WTC11 (cell line): Measurements from ENCODE around the gene CATSPER1. TPM values are rescaled to one million over a fixed set of nuclear protein-coding genes. Genes with fewer than 3 reads are reported as not detected.

Source experiments
- ATAC-seq: fragments of 200-7000 bp; cut with Tn5 transposase; 2 replicates; pipeline ENCODE4 v1.10.0; 2021; ENCODE audit warnings: mild to moderate bottlenecking, moderate library complexity
- CTCF ChIA-PET: fragments of 300-600 bp; sonication (Branson Sonifier 250); formaldehyde crosslinking; loops from one replicate; lab custom pipeline; 2021; ENCODE audit warnings: antibody characterized with exemption; lab: Charles Lee
- POLR2A ChIA-PET: fragments of 350-600 bp; sonication (Branson Sonifier 250); formaldehyde crosslinking; loops from one replicate; lab custom pipeline; 2021; ENCODE audit warnings: antibody characterized with exemption; lab: Charles Lee
- DNase-seq: peaks from one replicate; pipeline ENCODE4 v3.0.0; 2021; ENCODE audit warnings: low spot score
- H3K27ac Mint-ChIP-seq: 2 replicates; pipeline ENCODE4 v1.8.0; 2021; ENCODE audit warnings: mixed read lengths
- H3K27me3 Mint-ChIP-seq: 2 replicates; pipeline ENCODE4 v1.8.0; 2021; ENCODE audit warnings: low read depth, mild to moderate bottlenecking, moderate library complexity, mixed read lengths
- H3K36me3 Mint-ChIP-seq: 2 replicates; pipeline ENCODE4 v1.8.0; 2021; ENCODE audit warnings: mixed read lengths
- H3K4me1 Mint-ChIP-seq: 2 replicates; pipeline ENCODE4 v1.8.0; 2022; ENCODE audit warnings: mixed read lengths
- H3K4me3 Mint-ChIP-seq: 2 replicates; pipeline ENCODE4 v1.8.0; 2021; ENCODE audit warnings: mild to moderate bottlenecking, moderate library complexity, mixed read lengths
- H3K9me3 Mint-ChIP-seq: 2 replicates; pipeline ENCODE4 v1.8.0; 2021; ENCODE audit warnings: mixed read lengths
- JUN ChIP-seq: sonication (generic); formaldehyde crosslinking; IDR thresholded peaks from 2 replicates; pipeline ENCODE4 v1.8.0; 2023; ENCODE audit warnings: mild to moderate bottlenecking, missing genetic modification reagents
- NR2C2 ChIP-seq: sonication (generic); formaldehyde crosslinking; IDR thresholded peaks from 2 replicates; pipeline ENCODE4 v1.8.0; 2022; ENCODE audit warnings: mild to moderate bottlenecking, missing genetic modification reagents
- OVOL2 ChIP-seq: fragments of 250-450 bp; sonication (Bioruptor Pico); IDR thresholded peaks from 2 replicates; pipeline ENCODE4 v1.9.0; 2021; ENCODE audit warnings: mild to moderate bottlenecking, borderline replicate concordance
- PRRX2 ChIP-seq: fragments of 250-450 bp; sonication (Bioruptor Pico); IDR thresholded peaks from 2 replicates; pipeline ENCODE4 v1.8.0; 2021; ENCODE audit warnings: mild to moderate bottlenecking
- SMAD4 ChIP-seq: sonication (generic); formaldehyde crosslinking; IDR thresholded peaks from 2 replicates; pipeline ENCODE4 v1.8.0; 2022; ENCODE audit warnings: mild to moderate bottlenecking, missing genetic modification reagents
- TP53 ChIP-seq: sonication (generic); formaldehyde crosslinking; IDR thresholded peaks from 2 replicates; pipeline ENCODE4 v1.8.1; 2023; ENCODE audit warnings: mild to moderate bottlenecking, missing genetic modification reagents
- ZBTB21 ChIP-seq: sonication (generic); formaldehyde crosslinking; IDR thresholded peaks from 2 replicates; pipeline ENCODE4 v1.8.1; 2023; ENCODE audit warnings: mild to moderate bottlenecking, missing genetic modification reagents, borderline replicate concordance
- ZNF121 ChIP-seq: sonication (generic); formaldehyde crosslinking; IDR thresholded peaks from 2 replicates; pipeline ENCODE4 v1.8.0; 2023; ENCODE audit warnings: missing genetic modification reagents
- ZNF138 ChIP-seq: sonication (generic); formaldehyde crosslinking; conservative IDR thresholded peaks from 2 replicates; pipeline ENCODE4 v1.8.1; 2022; ENCODE audit warnings: mild to moderate bottlenecking, moderate library complexity, missing genetic modification reagents
- ZNF263 ChIP-seq: sonication (generic); formaldehyde crosslinking; IDR thresholded peaks from 2 replicates; pipeline ENCODE4 v1.8.1; 2022; ENCODE audit warnings: low read depth, mild to moderate bottlenecking, moderate library complexity, missing genetic modification reagents
- total RNA-seq: library from RNA; stranded (reverse); gene quantifications from 3 replicates; pipeline ENCODE4 v1.2.3, GENCODE V29; 2021
- TF ChIP-seq, protein P1 (sequence below): sonication (generic); formaldehyde crosslinking; IDR thresholded peaks from 2 replicates; pipeline ENCODE4 v1.8.1; 2022; ENCODE audit warnings: mild to moderate bottlenecking, missing genetic modification reagents, moderate library complexity, borderline replicate concordance
- TF ChIP-seq, protein P2 (sequence below): sonication (generic); formaldehyde crosslinking; IDR thresholded peaks from 2 replicates; pipeline ENCODE4 v1.8.1; 2023; ENCODE audit warnings: mild to moderate bottlenecking, missing genetic modification reagents, moderate library complexity
- TF ChIP-seq, protein P3 (sequence below): sonication (generic); formaldehyde crosslinking; IDR thresholded peaks from 2 replicates; pipeline ENCODE4 v1.8.1; 2022; ENCODE audit warnings: low read depth, missing genetic modification reagents, borderline replicate concordance
- TF ChIP-seq, protein P4 (sequence below): sonication (generic); formaldehyde crosslinking; IDR thresholded peaks from 2 replicates; pipeline ENCODE4 v1.8.0; 2022; ENCODE audit warnings: mild to moderate bottlenecking, missing genetic modification reagents
- TF ChIP-seq, protein P5 (sequence below): fragments of 250-450 bp; sonication (Bioruptor Pico); IDR thresholded peaks from 2 replicates; pipeline ENCODE4 v1.9.0; 2021; ENCODE audit warnings: mild to moderate bottlenecking, borderline replicate concordance
- TF ChIP-seq, protein P6 (sequence below): sonication (generic); formaldehyde crosslinking; IDR thresholded peaks from 2 replicates; pipeline ENCODE4 v1.8.1; 2022; ENCODE audit warnings: low read depth, mild to moderate bottlenecking, moderate library complexity, missing genetic modification reagents, borderline replicate concordance
- TF ChIP-seq, protein P7 (sequence below): fragments of 250-450 bp; sonication (Bioruptor Pico); conservative IDR thresholded peaks from 2 replicates; pipeline ENCODE4 v1.9.0; 2021; ENCODE audit warnings: mild to moderate bottlenecking

The CATSPER1 gene
- total RNA-seq, 1 experiment from 2014 or later: not detected

DNA sequence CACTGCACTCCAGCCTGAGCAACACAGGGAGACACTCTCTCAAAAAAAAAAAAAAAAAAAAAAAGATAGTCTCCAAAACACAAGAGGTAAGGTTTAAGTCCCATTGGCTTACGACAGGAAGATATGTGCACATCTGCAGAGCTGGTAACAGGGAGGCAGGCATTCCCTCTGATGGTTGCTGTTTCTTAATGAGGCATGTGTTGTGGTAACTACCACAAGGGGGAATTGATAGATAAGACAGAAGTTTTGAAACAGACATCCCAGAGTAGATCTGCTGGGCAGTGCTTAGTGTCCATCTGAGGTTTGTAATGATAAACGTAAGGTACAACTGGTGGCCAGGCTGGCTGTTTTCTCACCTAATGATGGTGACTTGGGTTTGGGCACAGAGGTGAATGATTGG lies 29.0 kb downstream of the CATSPER1 start (continued):
- TF ChIP-seq, protein P1, sequence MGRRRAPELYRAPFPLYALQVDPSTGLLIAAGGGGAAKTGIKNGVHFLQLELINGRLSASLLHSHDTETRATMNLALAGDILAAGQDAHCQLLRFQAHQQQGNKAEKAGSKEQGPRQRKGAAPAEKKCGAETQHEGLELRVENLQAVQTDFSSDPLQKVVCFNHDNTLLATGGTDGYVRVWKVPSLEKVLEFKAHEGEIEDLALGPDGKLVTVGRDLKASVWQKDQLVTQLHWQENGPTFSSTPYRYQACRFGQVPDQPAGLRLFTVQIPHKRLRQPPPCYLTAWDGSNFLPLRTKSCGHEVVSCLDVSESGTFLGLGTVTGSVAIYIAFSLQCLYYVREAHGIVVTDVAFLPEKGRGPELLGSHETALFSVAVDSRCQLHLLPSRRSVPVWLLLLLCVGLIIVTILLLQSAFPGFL: no peak
- TF ChIP-seq, protein P2, sequence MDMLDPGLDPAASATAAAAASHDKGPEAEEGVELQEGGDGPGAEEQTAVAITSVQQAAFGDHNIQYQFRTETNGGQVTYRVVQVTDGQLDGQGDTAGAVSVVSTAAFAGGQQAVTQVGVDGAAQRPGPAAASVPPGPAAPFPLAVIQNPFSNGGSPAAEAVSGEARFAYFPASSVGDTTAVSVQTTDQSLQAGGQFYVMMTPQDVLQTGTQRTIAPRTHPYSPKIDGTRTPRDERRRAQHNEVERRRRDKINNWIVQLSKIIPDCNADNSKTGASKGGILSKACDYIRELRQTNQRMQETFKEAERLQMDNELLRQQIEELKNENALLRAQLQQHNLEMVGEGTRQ (CRISPR knock-in tag): no peak
- TF ChIP-seq ZBTB21 (CRISPR knock-in tag) (no peak), ZNF138 (CRISPR knock-in tag) (no peak)

DNA sequence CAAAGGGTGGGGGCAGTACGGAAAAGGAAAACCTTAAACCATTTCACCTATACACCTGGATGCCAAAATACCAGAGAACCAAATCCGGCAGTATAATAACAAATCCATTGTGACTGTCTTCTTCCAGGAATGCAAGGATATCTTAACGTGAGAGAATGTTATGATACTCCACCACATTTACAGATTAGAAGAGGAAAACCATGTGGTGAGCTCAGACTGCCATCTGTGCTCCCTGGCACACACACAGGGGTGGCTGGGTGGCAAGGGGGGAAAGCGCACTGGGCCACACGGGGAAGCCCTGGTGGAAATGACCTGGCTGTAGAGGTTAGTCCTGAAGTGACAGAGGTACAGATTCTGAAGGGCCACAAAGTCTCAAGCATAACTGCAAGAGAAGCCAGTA lies 34.2 kb downstream of the CATSPER1 start:
- ChIA-PET CTCF (interaction anchor here (1.1 to 2.3 kb wide), 4 partner anchors 11 to 212 kb away, joined by 4 to 8 read pairs (median 6); no protein-coding TSS in a partner anchor), POLR2A (no interaction called here)
- no peaks in the 10 kb centered on the region for H3K27me3 Mint-ChIP-seq
- ATAC-seq (no peak), DNase-seq (no peak)
- peaks cover 4% of the 10 kb centered on the region; the same call in 1 of the 2 replicates for H3K36me3 Mint-ChIP-seq
- no peak overlapping the region for H3K4me3 Mint-ChIP-seq
- no peak for TF ChIP-seq ZNF263 (CRISPR knock-in tag)
- TF ChIP-seq, protein P3, sequence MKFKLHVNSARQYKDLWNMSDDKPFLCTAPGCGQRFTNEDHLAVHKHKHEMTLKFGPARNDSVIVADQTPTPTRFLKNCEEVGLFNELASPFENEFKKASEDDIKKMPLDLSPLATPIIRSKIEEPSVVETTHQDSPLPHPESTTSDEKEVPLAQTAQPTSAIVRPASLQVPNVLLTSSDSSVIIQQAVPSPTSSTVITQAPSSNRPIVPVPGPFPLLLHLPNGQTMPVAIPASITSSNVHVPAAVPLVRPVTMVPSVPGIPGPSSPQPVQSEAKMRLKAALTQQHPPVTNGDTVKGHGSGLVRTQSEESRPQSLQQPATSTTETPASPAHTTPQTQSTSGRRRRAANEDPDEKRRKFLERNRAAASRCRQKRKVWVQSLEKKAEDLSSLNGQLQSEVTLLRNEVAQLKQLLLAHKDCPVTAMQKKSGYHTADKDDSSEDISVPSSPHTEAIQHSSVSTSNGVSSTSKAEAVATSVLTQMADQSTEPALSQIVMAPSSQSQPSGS: no peak
- TF ChIP-seq SMAD4: no peak
- TF ChIP-seq, protein P4, sequence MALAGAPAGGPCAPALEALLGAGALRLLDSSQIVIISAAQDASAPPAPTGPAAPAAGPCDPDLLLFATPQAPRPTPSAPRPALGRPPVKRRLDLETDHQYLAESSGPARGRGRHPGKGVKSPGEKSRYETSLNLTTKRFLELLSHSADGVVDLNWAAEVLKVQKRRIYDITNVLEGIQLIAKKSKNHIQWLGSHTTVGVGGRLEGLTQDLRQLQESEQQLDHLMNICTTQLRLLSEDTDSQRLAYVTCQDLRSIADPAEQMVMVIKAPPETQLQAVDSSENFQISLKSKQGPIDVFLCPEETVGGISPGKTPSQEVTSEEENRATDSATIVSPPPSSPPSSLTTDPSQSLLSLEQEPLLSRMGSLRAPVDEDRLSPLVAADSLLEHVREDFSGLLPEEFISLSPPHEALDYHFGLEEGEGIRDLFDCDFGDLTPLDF (CRISPR knock-in tag): no peak
- TF ChIP-seq, protein P5, sequence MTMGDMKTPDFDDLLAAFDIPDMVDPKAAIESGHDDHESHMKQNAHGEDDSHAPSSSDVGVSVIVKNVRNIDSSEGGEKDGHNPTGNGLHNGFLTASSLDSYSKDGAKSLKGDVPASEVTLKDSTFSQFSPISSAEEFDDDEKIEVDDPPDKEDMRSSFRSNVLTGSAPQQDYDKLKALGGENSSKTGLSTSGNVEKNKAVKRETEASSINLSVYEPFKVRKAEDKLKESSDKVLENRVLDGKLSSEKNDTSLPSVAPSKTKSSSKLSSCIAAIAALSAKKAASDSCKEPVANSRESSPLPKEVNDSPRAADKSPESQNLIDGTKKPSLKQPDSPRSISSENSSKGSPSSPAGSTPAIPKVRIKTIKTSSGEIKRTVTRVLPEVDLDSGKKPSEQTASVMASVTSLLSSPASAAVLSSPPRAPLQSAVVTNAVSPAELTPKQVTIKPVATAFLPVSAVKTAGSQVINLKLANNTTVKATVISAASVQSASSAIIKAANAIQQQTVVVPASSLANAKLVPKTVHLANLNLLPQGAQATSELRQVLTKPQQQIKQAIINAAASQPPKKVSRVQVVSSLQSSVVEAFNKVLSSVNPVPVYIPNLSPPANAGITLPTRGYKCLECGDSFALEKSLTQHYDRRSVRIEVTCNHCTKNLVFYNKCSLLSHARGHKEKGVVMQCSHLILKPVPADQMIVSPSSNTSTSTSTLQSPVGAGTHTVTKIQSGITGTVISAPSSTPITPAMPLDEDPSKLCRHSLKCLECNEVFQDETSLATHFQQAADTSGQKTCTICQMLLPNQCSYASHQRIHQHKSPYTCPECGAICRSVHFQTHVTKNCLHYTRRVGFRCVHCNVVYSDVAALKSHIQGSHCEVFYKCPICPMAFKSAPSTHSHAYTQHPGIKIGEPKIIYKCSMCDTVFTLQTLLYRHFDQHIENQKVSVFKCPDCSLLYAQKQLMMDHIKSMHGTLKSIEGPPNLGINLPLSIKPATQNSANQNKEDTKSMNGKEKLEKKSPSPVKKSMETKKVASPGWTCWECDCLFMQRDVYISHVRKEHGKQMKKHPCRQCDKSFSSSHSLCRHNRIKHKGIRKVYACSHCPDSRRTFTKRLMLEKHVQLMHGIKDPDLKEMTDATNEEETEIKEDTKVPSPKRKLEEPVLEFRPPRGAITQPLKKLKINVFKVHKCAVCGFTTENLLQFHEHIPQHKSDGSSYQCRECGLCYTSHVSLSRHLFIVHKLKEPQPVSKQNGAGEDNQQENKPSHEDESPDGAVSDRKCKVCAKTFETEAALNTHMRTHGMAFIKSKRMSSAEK (CRISPR knock-in tag): no peak
- TF ChIP-seq OVOL2 (CRISPR knock-in tag): no peak
- no peak for TF ChIP-seq JUN (CRISPR knock-in tag)
- TF ChIP-seq TP53: no peak
- TF ChIP-seq, protein P6, sequence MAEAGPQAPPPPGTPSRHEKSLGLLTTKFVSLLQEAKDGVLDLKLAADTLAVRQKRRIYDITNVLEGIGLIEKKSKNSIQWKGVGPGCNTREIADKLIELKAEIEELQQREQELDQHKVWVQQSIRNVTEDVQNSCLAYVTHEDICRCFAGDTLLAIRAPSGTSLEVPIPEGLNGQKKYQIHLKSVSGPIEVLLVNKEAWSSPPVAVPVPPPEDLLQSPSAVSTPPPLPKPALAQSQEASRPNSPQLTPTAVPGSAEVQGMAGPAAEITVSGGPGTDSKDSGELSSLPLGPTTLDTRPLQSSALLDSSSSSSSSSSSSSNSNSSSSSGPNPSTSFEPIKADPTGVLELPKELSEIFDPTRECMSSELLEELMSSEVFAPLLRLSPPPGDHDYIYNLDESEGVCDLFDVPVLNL (CRISPR knock-in tag): no peak
- TF ChIP-seq, protein P7, sequence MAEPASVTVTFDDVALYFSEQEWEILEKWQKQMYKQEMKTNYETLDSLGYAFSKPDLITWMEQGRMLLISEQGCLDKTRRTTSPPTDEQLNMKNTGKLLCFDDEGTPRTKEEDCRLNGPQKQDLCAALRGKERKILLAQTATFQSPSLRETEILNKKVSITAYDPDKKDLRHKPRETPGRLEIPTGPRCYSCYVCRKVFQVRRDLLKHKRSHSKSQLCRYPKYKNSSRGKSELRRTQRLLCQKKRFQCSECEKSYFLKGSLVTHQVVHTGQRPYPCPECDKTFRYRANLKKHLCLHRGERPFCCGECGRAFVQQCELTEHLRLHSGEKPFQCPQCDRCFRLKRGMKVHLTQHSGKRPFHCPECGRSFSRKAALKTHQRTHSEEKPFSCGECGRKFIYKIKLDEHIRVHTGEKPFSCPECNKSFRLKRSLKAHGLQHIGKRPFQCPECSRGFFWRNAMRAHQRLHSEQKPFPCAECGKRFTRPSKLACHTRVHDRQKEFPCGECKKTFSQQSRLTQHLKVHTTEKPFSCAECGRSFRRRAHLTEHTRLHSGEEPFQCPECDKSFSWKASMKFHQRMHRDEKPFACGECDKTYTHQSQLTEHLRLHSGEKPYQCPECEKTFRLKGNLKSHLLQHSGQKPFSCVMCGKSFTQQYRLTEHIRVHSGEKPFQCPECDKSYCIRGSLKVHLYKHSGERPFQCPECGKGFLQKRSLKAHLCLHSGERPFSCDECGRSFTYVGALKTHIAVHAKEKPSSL (CRISPR knock-in tag): no peak
- no peak for TF ChIP-seq PRRX2
- TF ChIP-seq NR2C2 (CRISPR knock-in tag): no peak
- TF ChIP-seq ZNF121 (CRISPR knock-in tag): no peak
- no peaks in the 10 kb centered on the region for H3K4me1 Mint-ChIP-seq
- H3K9me3 Mint-ChIP-seq: no peaks in the 10 kb centered on the region
- no peak overlapping the region for H3K27ac Mint-ChIP-seq
